ENCODE data around the gene PXDN. TPM values are rescaled to one million over a fixed set of nuclear protein-coding genes. Genes with fewer than 3 reads are reported as not detected.

The PXDN gene
- total and polyA plus RNA-seq, 8 donors: 3.3 to 71.6 (median 28.0) TPM

DNA sequence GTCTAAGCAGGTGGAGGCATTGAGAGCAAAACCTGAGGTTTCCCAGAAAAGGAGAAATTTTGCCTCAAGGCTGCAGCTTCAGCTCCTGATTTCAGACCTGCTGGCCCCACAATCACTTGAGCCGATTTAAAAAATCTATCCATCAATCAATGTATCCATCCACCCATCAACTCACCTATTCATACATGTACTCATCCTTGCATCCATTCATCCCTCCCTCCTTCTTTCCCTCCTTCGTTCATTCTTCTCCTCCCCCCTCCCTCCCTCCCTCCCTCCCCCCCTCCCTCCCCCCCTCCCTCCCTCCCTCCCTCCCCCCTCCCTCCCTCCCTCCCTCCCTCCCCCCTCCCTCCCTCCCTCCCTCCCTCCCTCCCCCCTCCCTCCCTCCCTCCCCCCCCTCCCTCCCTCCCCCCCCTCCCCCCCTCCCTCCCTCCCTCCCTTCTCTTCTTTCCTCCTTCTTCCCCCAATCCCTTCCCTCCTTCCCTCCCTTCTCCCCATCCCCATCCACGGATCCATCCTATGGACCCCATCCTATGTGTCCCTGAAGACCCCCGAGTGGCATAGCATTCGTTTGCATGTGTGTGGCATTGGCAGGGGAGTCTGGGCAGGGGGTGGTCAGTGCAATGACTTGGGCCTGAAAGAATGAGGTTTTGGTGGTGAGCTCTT, 6.1 kb upstream of the PXDN start:
- Histone ChIP-seq H3K27me3 (peaks cover 0 to 34% (median 0%) of the 10 kb centered on the region in 3 donors), H3K4me1 (peaks cover 0 to 12% (median 1%) of the 10 kb centered on the region in 4 donors), H3K4me3 (no peak overlapping the region), H3K36me3 (no peaks in the 10 kb centered on the region), H3K9me3 (peaks cover 0 to 13% (median 6%) of the 10 kb centered on the region in 4 donors), H3K27ac (no peak overlapping the region)
- 19 to 40% (median 26%) methylated on average over 4 to 5 of the region's 5 CpGs for WGBS, 5 donors
- TF ChIP-seq POLR2AphosphoS5 (IDR thresholded peaks at IDR 0.05) (no peak), EP300 (IDR thresholded peaks at IDR 0.05) (no peak)
- TF ChIP-seq, protein P1, sequence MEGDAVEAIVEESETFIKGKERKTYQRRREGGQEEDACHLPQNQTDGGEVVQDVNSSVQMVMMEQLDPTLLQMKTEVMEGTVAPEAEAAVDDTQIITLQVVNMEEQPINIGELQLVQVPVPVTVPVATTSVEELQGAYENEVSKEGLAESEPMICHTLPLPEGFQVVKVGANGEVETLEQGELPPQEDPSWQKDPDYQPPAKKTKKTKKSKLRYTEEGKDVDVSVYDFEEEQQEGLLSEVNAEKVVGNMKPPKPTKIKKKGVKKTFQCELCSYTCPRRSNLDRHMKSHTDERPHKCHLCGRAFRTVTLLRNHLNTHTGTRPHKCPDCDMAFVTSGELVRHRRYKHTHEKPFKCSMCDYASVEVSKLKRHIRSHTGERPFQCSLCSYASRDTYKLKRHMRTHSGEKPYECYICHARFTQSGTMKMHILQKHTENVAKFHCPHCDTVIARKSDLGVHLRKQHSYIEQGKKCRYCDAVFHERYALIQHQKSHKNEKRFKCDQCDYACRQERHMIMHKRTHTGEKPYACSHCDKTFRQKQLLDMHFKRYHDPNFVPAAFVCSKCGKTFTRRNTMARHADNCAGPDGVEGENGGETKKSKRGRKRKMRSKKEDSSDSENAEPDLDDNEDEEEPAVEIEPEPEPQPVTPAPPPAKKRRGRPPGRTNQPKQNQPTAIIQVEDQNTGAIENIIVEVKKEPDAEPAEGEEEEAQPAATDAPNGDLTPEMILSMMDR (IDR thresholded peaks at IDR 0.05): no peak
- intact Hi-C loops (cut with DNase I; ENCODE audit: low total_unique reads): no loop called here
- no peak for DNase-seq

DNA sequence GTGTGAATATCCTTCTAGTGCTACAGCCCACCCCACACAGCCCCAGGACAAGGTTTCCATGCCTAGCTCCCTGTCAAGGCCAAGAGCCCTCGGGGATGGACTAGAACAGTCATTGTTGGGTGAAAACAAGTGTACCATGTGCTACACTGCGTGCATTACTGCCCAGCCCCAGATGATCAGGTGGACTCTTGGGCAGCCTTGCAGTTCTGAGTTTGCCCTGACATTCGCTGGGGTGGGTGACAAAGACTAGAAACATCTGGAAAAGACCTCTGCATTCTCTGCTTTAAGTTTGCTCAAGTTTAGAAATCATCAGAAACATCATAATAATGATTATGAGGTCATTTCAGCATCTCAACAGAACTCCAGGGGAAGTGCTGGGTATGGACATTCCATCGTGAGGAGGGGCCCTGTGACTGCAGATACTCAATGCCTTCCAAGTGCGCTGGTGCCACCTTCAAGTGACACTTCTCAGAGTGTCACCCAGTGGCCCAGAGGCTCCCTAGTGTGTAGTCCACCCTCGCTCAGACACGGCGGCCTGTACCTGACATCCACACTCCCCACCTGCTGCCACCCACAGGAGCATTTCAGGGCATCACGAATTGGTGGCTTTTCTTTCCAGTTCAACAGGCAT, 5.3 kb upstream of the PXDN start:
- intact Hi-C loops (cut with DNase I; ENCODE audit: low total_unique reads): no loop called here
- TF ChIP-seq POLR2AphosphoS5 (IDR thresholded peaks at IDR 0.05) (no peak), POLR2A (IDR thresholded peaks at IDR 0.05) (no peak), EP300 (IDR thresholded peaks at IDR 0.05) (no peak)
- TF ChIP-seq, protein P1 (IDR thresholded peaks at IDR 0.05): no peak
- Histone ChIP-seq H3K27me3 (peaks cover 0 to 42% (median 3%) of the 10 kb centered on the region in 3 donors), H3K36me3 (no peaks in the 10 kb centered on the region), H3K9me3 (peaks cover 0 to 7% (median 3%) of the 10 kb centered on the region in 4 donors), H3K4me1 (peaks cover 0 to 18% (median 8%) of the 10 kb centered on the region in 4 donors), H3K27ac (no peak overlapping the region), H3K4me3 (no peak overlapping the region)
- peak in 1 of 2 donors; percentile 23 for DNase-seq
- WGBS, 5 donors: 70 to 81% (median 79%) methylated on average over 9 of the region's 9 CpGs

DNA sequence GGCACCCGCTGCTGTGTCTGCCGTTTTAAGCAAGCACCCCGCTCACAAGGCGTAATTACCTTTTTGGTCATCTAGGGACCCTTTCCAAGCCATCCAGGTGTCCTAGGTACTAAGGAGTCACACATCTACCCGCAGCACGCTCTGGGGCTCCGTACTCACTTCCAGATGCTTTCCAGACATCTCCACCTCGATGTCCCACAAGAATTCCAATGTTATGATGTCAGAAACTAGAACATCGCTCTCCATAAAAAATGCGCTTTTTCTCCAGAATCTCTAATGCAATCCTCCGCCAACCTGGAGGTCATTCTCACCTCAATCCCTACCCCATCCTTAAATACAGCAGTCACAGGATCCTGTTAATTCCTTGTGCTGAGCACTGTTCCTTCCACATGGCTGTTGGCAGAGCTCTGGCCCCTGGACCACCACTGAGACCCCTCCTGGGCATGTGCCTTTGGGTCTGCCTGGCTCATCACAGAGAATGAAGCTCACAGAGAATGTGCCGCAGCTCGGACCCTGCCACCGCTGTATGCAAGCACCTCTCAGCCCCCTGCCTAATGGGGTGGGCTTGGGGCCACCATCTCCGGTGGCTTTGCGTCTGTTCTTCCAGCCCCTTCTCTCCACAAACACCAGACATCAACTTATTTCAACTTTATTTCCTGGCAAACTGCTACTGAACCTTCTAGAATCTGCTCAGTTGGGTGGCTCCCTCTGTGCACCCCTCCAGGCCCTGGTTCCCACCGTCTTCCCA, 4.6 kb upstream of the PXDN start:
- peaks cover 0 to 48% (median 10%) of the 10 kb centered on the region in 3 donors for H3K27me3 ChIP-seq
- WGBS, 5 donors: 74 to 86% (median 80%) methylated on average over 17 of the region's 17 CpGs
- TF ChIP-seq EP300 (IDR thresholded peaks at IDR 0.05) (no peak), POLR2A (IDR thresholded peaks at IDR 0.05) (no peak), POLR2AphosphoS5 (IDR thresholded peaks at IDR 0.05) (no peak)
- TF ChIP-seq, protein P1 (IDR thresholded peaks at IDR 0.05): no peak
- no peaks in the 10 kb centered on the region for H3K9me3 ChIP-seq
- H3K4me3 ChIP-seq: no peak overlapping the region
- H3K27ac ChIP-seq: no peak overlapping the region
- peak in 1 of 2 donors; percentile 17 for DNase-seq
- H3K36me3 ChIP-seq: no peaks in the 10 kb centered on the region
- peaks cover 0 to 24% (median 10%) of the 10 kb centered on the region in 4 donors for H3K4me1 ChIP-seq
- intact Hi-C loops (cut with DNase I; ENCODE audit: low total_unique reads): no loop called here

DNA sequence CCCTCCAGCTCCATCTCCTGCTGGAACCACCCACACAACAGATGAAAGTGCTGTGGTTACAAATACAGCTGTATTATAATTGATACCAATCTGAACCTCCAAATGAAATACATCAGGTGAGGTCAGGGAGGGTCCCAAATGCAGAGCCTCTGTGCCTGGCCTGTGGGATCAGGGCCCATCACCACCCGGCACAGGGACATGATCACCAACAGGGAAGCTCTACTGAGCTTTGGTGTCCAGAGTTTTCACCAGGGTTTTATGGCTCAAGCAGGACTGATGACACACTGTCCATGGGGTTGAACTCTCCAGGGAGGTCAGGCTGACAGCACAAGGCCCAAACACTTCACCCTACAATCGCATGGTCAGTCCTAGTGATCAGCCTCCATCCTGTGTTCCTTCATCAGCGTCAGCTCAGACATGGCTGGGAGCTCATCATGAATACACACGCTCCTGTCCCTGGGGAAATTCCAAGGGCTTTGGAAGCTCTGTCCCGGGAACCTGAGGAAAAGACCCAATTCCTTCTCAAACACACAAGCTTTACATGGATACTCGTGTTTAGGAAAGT, 3.9 kb upstream of the PXDN start:
- 66 to 76% (median 72%) methylated on average over 6 of the region's 6 CpGs for WGBS, 5 donors
- intact Hi-C loops (cut with DNase I; ENCODE audit: low total_unique reads): no loop called here
- peak in 1 of 2 donors; percentile 22 for DNase-seq

More for the DNA sequence above, 3.9 kb upstream of the PXDN start:
- no peaks in the 10 kb centered on the region for H3K36me3 ChIP-seq
- TF ChIP-seq, protein P1 (IDR thresholded peaks at IDR 0.05): no peak
- no peak for TF ChIP-seq POLR2AphosphoS5 (IDR thresholded peaks at IDR 0.05)
- no peak for TF ChIP-seq POLR2A (IDR thresholded peaks at IDR 0.05)
- TF ChIP-seq EP300 (IDR thresholded peaks at IDR 0.05): no peak
- no peak overlapping the region for H3K4me3 ChIP-seq
- H3K27ac ChIP-seq: no peak overlapping the region
- peaks cover 0 to 55% (median 14%) of the 10 kb centered on the region in 3 donors for H3K27me3 ChIP-seq
- H3K9me3 ChIP-seq: no peaks in the 10 kb centered on the region
- H3K4me1 ChIP-seq: peaks cover 0 to 28% (median 13%) of the 10 kb centered on the region in 4 donors

All from stomach (tissue), 9 donors.